HCT116 (cell line): ENCODE measurements around the gene RFXANK. TPM values are rescaled to one million over a fixed set of nuclear protein-coding genes. Genes with fewer than 3 reads are reported as not detected.
A peak's percentile ranks its signal among the peaks of the same experiment; 100 is the strongest.

Experiments
- ATAC-seq: fragments of 200-7000 bp; cut with Tn5 transposase; 2 replicates; pipeline ENCODE4 v1.9.1; 2020; ENCODE audit warnings: mild to moderate bottlenecking, moderate library complexity
- BruUV-seq: library from RNA; stranded (reverse); fragments of 400-500 nt; replicated peaks from 2 replicates; lab custom pipeline; 2021; lab: Mats Ljungman, UMichigan
- CTCF ChIA-PET: fragments of 300-600 bp; sonication (Branson Sonifier 250); formaldehyde crosslinking; loops from one replicate; lab custom pipeline; 2021; ENCODE audit warnings: antibody characterized with exemption; lab: Charles Lee
- POLR2A ChIA-PET: fragments of 300-600, 350-600 bp; sonication (Branson Sonifier 250); formaldehyde crosslinking; loops from one replicate; lab custom pipeline; 2021; ENCODE audit warnings: antibody characterized with exemption; lab: Charles Lee
- RAD21 ChIA-PET, 2 experiments: fragments of 300-600 bp; sonication (Branson Sonifier 250); formaldehyde crosslinking; loops; one replicate each; lab custom pipeline; 2023; ENCODE audit warnings: low total read pairs in 2 of 2; ENCODE audit not compliant: uncharacterized antibody in 2 of 2, unreplicated experiment in 2 of 2, low non-redundant PET in 1 of 2; lab: Charles Lee
- DNase-seq: peaks from one replicate; pipeline ENCODE4 v3.0.0-alpha.2; 2010; ENCODE audit warnings: low read depth, low spot score
- H2AFZ ChIP-seq: fragments of 200-600 bp; shearing (Covaris generic), sonication (generic); 2 replicates; pipeline ENCODE4 v1.6.1; 2017; ENCODE audit warnings: low read depth, mixed run types, mixed read lengths, antibody characterized with exemption, low read length; ENCODE audit not compliant: poor library complexity, severe bottlenecking
- H3K27ac ChIP-seq: 2 replicates; pipeline ENCODE4 v1.5.1; 2012; ENCODE audit warnings: low read depth, low read length
- H3K27me3 ChIP-seq: fragments of 200-600 bp; sonication (generic); 2 replicates; pipeline ENCODE4 v1.6.1; 2016; ENCODE audit warnings: mixed run types, low read length, mixed read lengths; ENCODE audit not compliant: insufficient read depth
- H3K36me3 ChIP-seq, 2 experiments: fragments of 200-500 bp in 1 of 2; fragments of 200-600 bp in 1 of 2; sonication (Bioruptor generic) in 1 of 2; sonication (generic) in 1 of 2; 2 replicates each; pipeline versions ENCODE4 v1.5.1 to v1.6.1; 2014 to 2016; ENCODE audit warnings: low read length in 2 of 2, inconsistent platforms in 1 of 2, mixed read lengths in 1 of 2, mixed run types in 1 of 2; ENCODE audit not compliant: insufficient read depth in 2 of 2, control insufficient read depth in 1 of 2
- H3K4me1 ChIP-seq, 2 experiments: fragments of 200-600 bp in 1 of 2; sonication (generic) in 1 of 2; 2 replicates each; pipeline versions ENCODE4 v1.5.1 to v1.6.1; 2012 to 2017; ENCODE audit warnings: low read length in 2 of 2, inconsistent platforms in 1 of 2, mild to moderate bottlenecking in 1 of 2, mixed read lengths in 1 of 2, mixed run types in 1 of 2, moderate library complexity in 1 of 2; ENCODE audit not compliant: insufficient read depth in 2 of 2, control insufficient read depth in 1 of 2
- H3K4me2 ChIP-seq: fragments of 200-600 bp; sonication (generic); 2 replicates; pipeline ENCODE4 v1.6.1; 2017; ENCODE audit warnings: mixed run types, low read length, mixed read lengths
- H3K4me3 ChIP-seq, 2 experiments: fragments of 200-600 bp in 1 of 2; sonication (generic) in 1 of 2; replicated peaks in 1 of 2; 2 replicates each; pipeline ENCODE4 v1.5.1; 2011 to 2016; ENCODE audit warnings: low read length in 2 of 2, control low read depth in 1 of 2, low read depth in 1 of 2, mild to moderate bottlenecking in 1 of 2, mixed read lengths in 1 of 2, mixed run types in 1 of 2
- H3K79me2 ChIP-seq: fragments of 200-600 bp; sonication (generic); 2 replicates; pipeline ENCODE4 v1.6.1; 2017; ENCODE audit warnings: mild to moderate bottlenecking, mixed run types, low read length, moderate library complexity, mixed read lengths; ENCODE audit not compliant: insufficient read depth
- H3K9ac ChIP-seq: fragments of 200-600 bp; sonication (generic); 2 replicates; pipeline ENCODE4 v1.6.1; 2016; ENCODE audit warnings: low read length, mixed read lengths
- H3K9me2 ChIP-seq: fragments of 200-600 bp; sonication (generic), shearing (Covaris generic); 2 replicates; pipeline ENCODE4 v1.6.1; 2017; ENCODE audit warnings: mixed run types, mild to moderate bottlenecking, moderate library complexity; ENCODE audit not compliant: insufficient read depth
- H3K9me3 ChIP-seq, 2 experiments: fragments of 200-500 bp in 1 of 2; fragments of 200-600 bp in 1 of 2; sonication (Bioruptor generic) in 1 of 2; sonication (generic) in 1 of 2; 2 replicates each; pipeline ENCODE4 v1.6.1; 2014 to 2017; ENCODE audit warnings: low read length in 2 of 2, mixed read lengths in 2 of 2, inconsistent platforms in 1 of 2, low read depth in 1 of 2, mild to moderate bottlenecking in 1 of 2, mixed run types in 1 of 2, moderate library complexity in 1 of 2; ENCODE audit not compliant: control insufficient read depth in 1 of 2, insufficient read depth in 1 of 2
- H4K20me1 ChIP-seq: fragments of 200-600 bp; sonication (generic), shearing (Covaris generic); 2 replicates; pipeline ENCODE4 v1.6.1; 2017; ENCODE audit warnings: mixed run types, mild to moderate bottlenecking, moderate library complexity; ENCODE audit not compliant: insufficient read depth
- CBX3 ChIP-seq: IDR thresholded peaks from 2 replicates; pipeline ENCODE4 v1.6.1; 2012; ENCODE audit warnings: low read depth
- CEBPB ChIP-seq: IDR thresholded peaks from 2 replicates; pipeline ENCODE4 v1.6.1; 2012; ENCODE audit warnings: low read depth
- EGR1 ChIP-seq: IDR thresholded peaks from 2 replicates; pipeline ENCODE4 v1.6.1; 2012; ENCODE audit warnings: low read depth
- ELF1 ChIP-seq: IDR thresholded peaks from 2 replicates; pipeline ENCODE4 v1.6.1; 2012; ENCODE audit warnings: low read depth, borderline replicate concordance
- EZH2 ChIP-seq: fragments of 200-600 bp; sonication (generic); IDR thresholded peaks from 2 replicates; pipeline ENCODE4 v1.6.1; 2017; ENCODE audit warnings: antibody characterized with exemption, mixed run types
- EZH2phosphoT487 ChIP-seq: fragments of 200-600 bp; IDR thresholded peaks from 2 replicates; pipeline ENCODE4 v1.6.1; 2018; ENCODE audit warnings: antibody characterized with exemption, borderline replicate concordance
- FOSL1 ChIP-seq: IDR thresholded peaks from 2 replicates; pipeline ENCODE4 v1.6.1; 2012; ENCODE audit warnings: low read depth
- JUND ChIP-seq: IDR thresholded peaks from 2 replicates; pipeline ENCODE4 v1.6.1; 2012
- POLR2AphosphoS5 ChIP-seq: IDR thresholded peaks from 2 replicates; pipeline ENCODE4 v1.6.1; 2011; ENCODE audit warnings: mild to moderate bottlenecking, low read depth, low read length, moderate library complexity
- RAD21 ChIP-seq: IDR thresholded peaks from 2 replicates; pipeline ENCODE4 v1.6.1; 2012; ENCODE audit warnings: low read depth, mild to moderate bottlenecking
- SRF ChIP-seq: IDR thresholded peaks from 2 replicates; pipeline ENCODE4 v1.6.1; 2012; ENCODE audit warnings: low read depth
- YY1 ChIP-seq: IDR thresholded peaks from 2 replicates; pipeline ENCODE4 v1.6.1; 2011; ENCODE audit warnings: low read length, low read depth, moderate library complexity, mild to moderate bottlenecking; ENCODE audit not compliant: insufficient replicate concordance; ENCODE audit errors: extremely low read depth
- ZFX ChIP-seq: fragments of 450-650 bp; IDR thresholded peaks from 2 replicates; pipeline ENCODE4 v1.6.1; 2017
- ZNF274 ChIP-seq: fragments of 200-500 bp; sonication (Bioruptor generic); IDR thresholded peaks from 2 replicates; pipeline ENCODE4 v1.6.1; 2014; ENCODE audit warnings: mild to moderate bottlenecking, low read depth, low read length, inconsistent platforms
- intact Hi-C: fragments of 100-400 bp; cut with micrococcal nuclease; formaldehyde crosslinking; loops from 2 replicates; pipeline ENCODE4 v1.10.0; 2022
- total RNA-seq: library from RNA; stranded (reverse); gene quantifications from one replicate; pipeline ENCODE4 v1.2.1, GENCODE V29; 2021; ENCODE audit not compliant: unreplicated experiment
- TF ChIP-seq, protein P1 (sequence below): IDR thresholded peaks from 2 replicates; pipeline ENCODE4 v1.6.1; 2012
- TF ChIP-seq, protein P2 (sequence below): IDR thresholded peaks from 2 replicates; pipeline ENCODE4 v1.6.1; 2012
- TF ChIP-seq, protein P3 (sequence below): IDR thresholded peaks from 2 replicates; pipeline ENCODE4 v1.6.1; 2011; ENCODE audit warnings: mild to moderate bottlenecking, low read length, moderate library complexity; ENCODE audit not compliant: insufficient replicate concordance; ENCODE audit errors: extremely low read depth
- TF ChIP-seq, protein P4 (sequence below): IDR thresholded peaks from 2 replicates; pipeline ENCODE4 v1.6.1; 2012; ENCODE audit warnings: low read depth

Gene RFXANK
- total RNA-seq, 1 experiment from 2014 or later, result 78.9 TPM

DNA sequence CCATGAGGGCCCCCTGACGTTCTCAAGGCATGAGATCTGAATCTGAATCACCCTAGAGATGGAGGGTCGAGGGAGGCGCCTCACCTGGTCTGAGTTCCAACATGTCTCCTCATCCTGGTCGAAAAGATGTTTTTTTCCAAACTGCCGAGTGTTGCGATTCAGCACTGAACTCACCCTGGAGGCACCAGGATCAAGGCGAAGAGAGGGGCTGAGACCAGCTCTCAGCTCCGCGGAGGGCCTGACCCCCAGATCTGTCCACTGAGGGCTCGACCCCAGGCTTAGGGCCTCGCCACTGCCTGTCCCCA is 10.6 kb downstream of the RFXANK start:
- intact Hi-C loops, result loop anchor here (1.0 kb wide), 1 partner anchor 10 kb away; the partner anchor contains the start of genes BORCS8 and RFXANK
- no TSS peak for BruUV-seq
- CTCF ChIA-PET, result no interaction called here
- no peak for DNase-seq
- Histone ChIP-seq H3K27me3 (no peaks in the 10 kb centered on the region), H2AFZ (no peak overlapping the region), H3K9me2 (no peaks in the 10 kb centered on the region), H3K9me3 (no peaks in the 10 kb centered on the region), H4K20me1 (no peaks in the 10 kb centered on the region), H3K79me2 (peaks cover 22% of the 10 kb centered on the region), H3K4me2 (peak overlapping the region; percentile 96), H3K36me3 (peaks cover 6 to 8% of the 10 kb centered on the region in 2 experiments; a peak in 2 of 4 replicates), H3K4me1 (peaks cover 10 to 32% of the 10 kb centered on the region in 2 experiments; a peak in 3 of 4 replicates), H3K9ac (peak overlapping the region; percentile 97), H3K4me3 (peak overlapping the region; percentile 78 to 96), H3K27ac (peak overlapping the region; percentile 75)
- TF ChIP-seq ZNF274 (no peak), EGR1 (no peak), CEBPB (no peak), ZFX (no peak), SRF (no peak), ELF1 (no peak), RAD21 (no peak), FOSL1 (no peak), CBX3 (no peak), POLR2AphosphoS5 (no peak), JUND (no peak), EZH2 (no peak), YY1 (no peak), EZH2phosphoT487 (no peak)
- TF ChIP-seq, protein P1, sequence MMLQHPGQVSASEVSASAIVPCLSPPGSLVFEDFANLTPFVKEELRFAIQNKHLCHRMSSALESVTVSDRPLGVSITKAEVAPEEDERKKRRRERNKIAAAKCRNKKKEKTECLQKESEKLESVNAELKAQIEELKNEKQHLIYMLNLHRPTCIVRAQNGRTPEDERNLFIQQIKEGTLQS, result no peak
- TF ChIP-seq, protein P2, sequence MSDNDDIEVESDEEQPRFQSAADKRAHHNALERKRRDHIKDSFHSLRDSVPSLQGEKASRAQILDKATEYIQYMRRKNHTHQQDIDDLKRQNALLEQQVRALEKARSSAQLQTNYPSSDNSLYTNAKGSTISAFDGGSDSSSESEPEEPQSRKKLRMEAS, result no peak
- TF ChIP-seq, protein P3, sequence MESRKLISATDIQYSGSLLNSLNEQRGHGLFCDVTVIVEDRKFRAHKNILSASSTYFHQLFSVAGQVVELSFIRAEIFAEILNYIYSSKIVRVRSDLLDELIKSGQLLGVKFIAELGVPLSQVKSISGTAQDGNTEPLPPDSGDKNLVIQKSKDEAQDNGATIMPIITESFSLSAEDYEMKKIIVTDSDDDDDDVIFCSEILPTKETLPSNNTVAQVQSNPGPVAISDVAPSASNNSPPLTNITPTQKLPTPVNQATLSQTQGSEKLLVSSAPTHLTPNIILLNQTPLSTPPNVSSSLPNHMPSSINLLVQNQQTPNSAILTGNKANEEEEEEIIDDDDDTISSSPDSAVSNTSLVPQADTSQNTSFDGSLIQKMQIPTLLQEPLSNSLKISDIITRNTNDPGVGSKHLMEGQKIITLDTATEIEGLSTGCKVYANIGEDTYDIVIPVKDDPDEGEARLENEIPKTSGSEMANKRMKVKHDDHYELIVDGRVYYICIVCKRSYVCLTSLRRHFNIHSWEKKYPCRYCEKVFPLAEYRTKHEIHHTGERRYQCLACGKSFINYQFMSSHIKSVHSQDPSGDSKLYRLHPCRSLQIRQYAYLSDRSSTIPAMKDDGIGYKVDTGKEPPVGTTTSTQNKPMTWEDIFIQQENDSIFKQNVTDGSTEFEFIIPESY, result no peak
- TF ChIP-seq, protein P4, sequence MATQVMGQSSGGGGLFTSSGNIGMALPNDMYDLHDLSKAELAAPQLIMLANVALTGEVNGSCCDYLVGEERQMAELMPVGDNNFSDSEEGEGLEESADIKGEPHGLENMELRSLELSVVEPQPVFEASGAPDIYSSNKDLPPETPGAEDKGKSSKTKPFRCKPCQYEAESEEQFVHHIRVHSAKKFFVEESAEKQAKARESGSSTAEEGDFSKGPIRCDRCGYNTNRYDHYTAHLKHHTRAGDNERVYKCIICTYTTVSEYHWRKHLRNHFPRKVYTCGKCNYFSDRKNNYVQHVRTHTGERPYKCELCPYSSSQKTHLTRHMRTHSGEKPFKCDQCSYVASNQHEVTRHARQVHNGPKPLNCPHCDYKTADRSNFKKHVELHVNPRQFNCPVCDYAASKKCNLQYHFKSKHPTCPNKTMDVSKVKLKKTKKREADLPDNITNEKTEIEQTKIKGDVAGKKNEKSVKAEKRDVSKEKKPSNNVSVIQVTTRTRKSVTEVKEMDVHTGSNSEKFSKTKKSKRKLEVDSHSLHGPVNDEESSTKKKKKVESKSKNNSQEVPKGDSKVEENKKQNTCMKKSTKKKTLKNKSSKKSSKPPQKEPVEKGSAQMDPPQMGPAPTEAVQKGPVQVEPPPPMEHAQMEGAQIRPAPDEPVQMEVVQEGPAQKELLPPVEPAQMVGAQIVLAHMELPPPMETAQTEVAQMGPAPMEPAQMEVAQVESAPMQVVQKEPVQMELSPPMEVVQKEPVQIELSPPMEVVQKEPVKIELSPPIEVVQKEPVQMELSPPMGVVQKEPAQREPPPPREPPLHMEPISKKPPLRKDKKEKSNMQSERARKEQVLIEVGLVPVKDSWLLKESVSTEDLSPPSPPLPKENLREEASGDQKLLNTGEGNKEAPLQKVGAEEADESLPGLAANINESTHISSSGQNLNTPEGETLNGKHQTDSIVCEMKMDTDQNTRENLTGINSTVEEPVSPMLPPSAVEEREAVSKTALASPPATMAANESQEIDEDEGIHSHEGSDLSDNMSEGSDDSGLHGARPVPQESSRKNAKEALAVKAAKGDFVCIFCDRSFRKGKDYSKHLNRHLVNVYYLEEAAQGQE, result no peak
- POLR2A ChIA-PET, result interaction anchor here (0.7 to 1.6 kb wide), 4 partner anchors 9 to 29 kb away, joined by 3 to 15 read pairs (median 4); partner anchors contain the start of genes BORCS8 and RFXANK
- RAD21 ChIA-PET, result no interaction called here
- peak; percentile 10; the same call in 1 of the 2 replicates for ATAC-seq
